ENCODE results near the gene ZNF217. TPM values are rescaled to one million over a fixed set of nuclear protein-coding genes. Genes with fewer than 3 reads are reported as not detected.

Gene ZNF217
- 16.4 TPM for total RNA-seq

GRCh38 chr20:53593466-53594007 is at the start of gene ZNF217:
TSS of gene ZNF217 (minus strand) at chr20:53593839. CDS start at chr20:53582826, 11,013 bp downstream.

Measured in camera-type eye (tissue), 1 donor.